ENCODE results near the gene MVB12B. TPM values are rescaled to one million over a fixed set of nuclear protein-coding genes. Genes with fewer than 3 reads are reported as not detected.

Gene MVB12B
- total and polyA plus RNA-seq, 2 of the 4 experiments (the other 2 are of a cell fraction), result 2.0 to 4.0 TPM

- no peak overlapping the region for H4K8ac ChIP-seq (ENCODE audit: low read depth in 2 of 2, low read length in 2 of 2)
- CTCF ChIA-PET, result interaction anchor here (0.6 to 2.2 kb wide), 9 partner anchors 17 to 573 kb away, joined by 3 to 12 read pairs (median 3); no protein-coding TSS in a partner anchor
- H3K4me2 ChIP-seq (ENCODE audit: low read depth, low read length), result no peak overlapping the region
Observed at GRCh38 chr9:126490871-126491567, 164.4 kb downstream of the MVB12B start.

More at GRCh38 chr9:126490871-126491567, 164.4 kb downstream of the MVB12B start:
- no peak overlapping the region for H3K23ac ChIP-seq (ENCODE audit: low read depth, low read length)
- no peak overlapping the region for H4K5ac ChIP-seq (ENCODE audit: low read depth, low read length)
- no peak overlapping the region for H4K91ac ChIP-seq (ENCODE audit: insufficient read depth, low read depth, low read length)
- H4K20me1 ChIP-seq (ENCODE audit: insufficient read depth, low read length), result no peaks in the 10 kb centered on the region
- WGBS, 2 experiments (ENCODE audit: extremely low coverage in 2 of 2, insufficient read length in 1 of 2), result 60% methylated on average over 4 of the region's 20 CpGs; no CpG with 5 or more reads in 1 of the 2 experiments
- intact Hi-C loops (cut with micrococcal nuclease) (loop anchor here (1.0 to 10.0 kb wide), 5 partner anchors 92 to 1086 kb away; partner anchors contain the start of gene PBX3), dilution Hi-C loops (cut with HindIII; ENCODE audit: low sequenced_read_pairs, unreplicated experiment) (no loop called here), in situ Hi-C loops (cut with MboI; ENCODE audit: low sequenced_read_pairs) (loop anchor here (5.0 to 25.0 kb wide), 2 partner anchors 189 to 1079 kb away; no protein-coding TSS in a partner anchor)
- no peaks in the 10 kb centered on the region for H3K27me3 ChIP-seq (ENCODE audit: control insufficient read depth, insufficient read depth, low read length)
- H3K4me3 ChIP-seq (ENCODE audit: insufficient read depth, low read depth, low read length), result no peak overlapping the region
- POLR2A ChIA-PET (ENCODE audit: unreplicated experiment), result no interaction called here
- H2BK15ac ChIP-seq (ENCODE audit: low read depth, low read length), result no peak overlapping the region
- no TSS peak for BruUV-seq (replicated peaks)
- H2BK20ac ChIP-seq (ENCODE audit: low read depth, low read length), result no peak overlapping the region
- DNase-seq (peak; percentile 69), ATAC-seq (ENCODE audit: low read depth) (peak; percentile 91)
- no peak overlapping the region for H3K27ac ChIP-seq (ENCODE audit: insufficient read depth, low read length)
- no peak overlapping the region for H3K14ac ChIP-seq (replicated peaks; ENCODE audit: low read depth, low read length)
- no peak overlapping the region for H3K9ac ChIP-seq (ENCODE audit: low read depth, low read length)
- H3K18ac ChIP-seq (ENCODE audit: low read depth, low read length), result no peak overlapping the region
- no peaks in the 10 kb centered on the region for H3K9me3 ChIP-seq (ENCODE audit: control insufficient read depth, insufficient read depth, low read length)
- H3K79me1 ChIP-seq (ENCODE audit: low read depth in 1 of 2, low read length in 2 of 2), result no peaks in the 10 kb centered on the region
- H3K9me1 ChIP-seq (ENCODE audit: insufficient read depth, low read length), result no peaks in the 10 kb centered on the region
- H3K4me1 ChIP-seq (ENCODE audit: control insufficient read depth, insufficient read depth, low read length), result no peaks in the 10 kb centered on the region
- no peaks in the 10 kb centered on the region for H3K36me3 ChIP-seq (ENCODE audit: control insufficient read depth, insufficient read depth, low read length)
- H3K56ac ChIP-seq (ENCODE audit: extremely low read depth, insufficient read depth, low read length), result no peak overlapping the region
- no peak overlapping the region for H2AK5ac ChIP-seq (ENCODE audit: low read depth, low read length)
- no peak overlapping the region for H2AK9ac ChIP-seq (replicated peaks; ENCODE audit: low read depth, low read length, poor library complexity)
- H2BK5ac ChIP-seq (ENCODE audit: low read depth, low read length, poor library complexity, severe bottlenecking), result no peak overlapping the region
- H3K4ac ChIP-seq (ENCODE audit: low read depth, low read length), result no peak overlapping the region
- TF ChIP-seq CTCF (conservative IDR thresholded peaks at IDR 0.05; ENCODE audit: low read depth, low read length) (peak; percentile 92), RAD21 (IDR thresholded peaks at IDR 0.05; ENCODE audit: low read length) (peak; percentile 95), BHLHE40 (IDR thresholded peaks at IDR 0.05; ENCODE audit: low read depth, low read length) (no peak), POLR2A (IDR thresholded peaks at IDR 0.05; ENCODE audit: low read depth, low read length) (0 out of 2 replicates have a peak, but pooled peaks have one; percentile 34), SMC3 (IDR thresholded peaks at IDR 0.05; ENCODE audit: low read depth, low read length) (peak; percentile 76)
- H2BK120ac ChIP-seq (ENCODE audit: low read depth, low read length), result no peak overlapping the region
- no peak overlapping the region for H2AFZ ChIP-seq (replicated peaks; ENCODE audit: low read length, poor library complexity)
